DMS114 treated with DMSO at 0.1 percent for 48 hours (cell line): ENCODE data around the gene HERC4.
"Not testable (repeated sequence)": the region's sequence is repeated elsewhere in the genome, so short reads cannot be mapped to it uniquely, and the experiment has no call there.

Experiments
- DNase-seq: peaks from one replicate; lab custom pipeline; 2025; ENCODE audit not compliant: unreplicated experiment; lab: John Stamatoyannopoulos, UW

The HERC4 gene

GRCh38 chr10:68095153-68095552, 20.1 kb upstream of the HERC4 start:
- no peak for DNase-seq

- no peak for DNase-seq
These were observed 17.4 kb upstream of the HERC4 start for GRCh38 chr10:68092512-68092911.

- DNase-seq, result no peak
These were observed 15.5 kb upstream of the HERC4 start for GRCh38 chr10:68090586-68090985.

GRCh38 chr10:68088740-68089139, 13.7 kb upstream of the HERC4 start:
- no peak for DNase-seq

GRCh38 chr10:68087685-68088401, 12.8 kb upstream of the HERC4 start:
- DNase-seq, result no peak

- no peak for DNase-seq
These were observed 12.0 kb upstream of the HERC4 start for GRCh38 chr10:68086910-68087684.

GRCh38 chr10:68086011-68086410, 10.9 kb upstream of the HERC4 start:
- no peak for DNase-seq

- no peak for DNase-seq
These were observed 9.4 kb upstream of the HERC4 start for GRCh38 chr10:68084469-68084868.

- DNase-seq, result no peak
These were observed 8.9 kb upstream of the HERC4 start for GRCh38 chr10:68083953-68084352.

- DNase-seq, result no peak
These were observed 7.8 kb upstream of the HERC4 start for GRCh38 chr10:68082872-68083271.

GRCh38 chr10:68081916-68082315, 6.8 kb upstream of the HERC4 start:
- no peak for DNase-seq

- no peak for DNase-seq
These were observed 5.9 kb upstream of the HERC4 start for GRCh38 chr10:68080853-68081431.

- no peak for DNase-seq
These were observed 4.4 kb upstream of the HERC4 start for GRCh38 chr10:68079434-68079833.

- no peak for DNase-seq
These were observed 1.9 kb upstream of the HERC4 start for GRCh38 chr10:68077026-68077425.

GRCh38 chr10:68076081-68076480, 998 bp upstream of the HERC4 start:
- not testable (repeated sequence) for DNase-seq

- DNase-seq, result no peak
These were observed 494 bp upstream of the HERC4 start for GRCh38 chr10:68075550-68076004.

GRCh38 chr10:68074031-68074774, 880 bp downstream of the HERC4 start:
- DNase-seq, result no peak

- no peak for DNase-seq
These were observed 1.5 kb downstream of the HERC4 start for GRCh38 chr10:68073631-68074030.

GRCh38 chr10:68067508-68067907, 7.6 kb downstream of the HERC4 start:
- no peak for DNase-seq

GRCh38 chr10:68067029-68067428, 8.1 kb downstream of the HERC4 start:
- no peak for DNase-seq

GRCh38 chr10:68053553-68053952, 21.5 kb downstream of the HERC4 start:
- DNase-seq, result no peak
